Measurements from ENCODE around the gene RBMXL3.

RBMXL3 gene

DNA sequence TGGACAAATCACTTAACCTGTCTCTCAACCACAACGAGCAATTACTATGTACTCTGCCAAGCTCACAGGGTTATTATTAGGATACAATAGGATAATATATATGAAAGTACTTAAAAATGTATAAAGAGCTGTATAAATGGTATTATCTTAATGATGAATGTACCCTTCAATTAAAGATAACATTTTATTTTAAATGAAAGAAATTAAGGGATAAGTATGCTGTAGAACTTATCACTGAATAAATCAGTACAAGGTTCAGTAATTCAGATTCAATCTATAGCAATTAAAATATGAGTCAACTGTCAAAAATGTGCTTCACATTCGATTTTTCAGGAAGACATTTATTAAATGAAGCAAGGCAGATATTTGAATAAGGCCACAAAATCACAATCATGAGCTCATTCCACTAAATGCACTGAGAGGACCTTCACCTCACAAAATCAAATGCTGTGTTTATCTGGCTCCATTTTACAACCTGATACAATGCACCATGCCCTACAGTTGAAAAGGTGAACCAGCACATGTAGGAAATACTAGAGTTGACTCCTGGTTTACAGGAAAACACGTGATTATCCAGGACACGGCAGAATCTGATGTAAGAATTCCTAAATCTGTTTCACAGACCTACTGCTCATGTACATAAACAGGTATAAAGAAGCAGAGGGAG is 40.3 kb downstream of the RBMXL3 start:
- no peak for TF ChIP-seq Cebpa-rat (IDR thresholded peaks at IDR 0.05)
- Histone ChIP-seq H3K4me1 (no peaks in the 10 kb centered on the region), H3K9me3 (no peaks in the 10 kb centered on the region), H3K4me3 (no peak overlapping the region), H3K27ac (no peak overlapping the region), H4K20me1 (no peaks in the 10 kb centered on the region; the same call in 1 of the 2 replicates), H3K4me2 (no peak overlapping the region), H3K9ac (no peak overlapping the region), H3K27me3 (peaks cover 72% of the 10 kb centered on the region), H3K36me3 (no peaks in the 10 kb centered on the region)

DNA sequence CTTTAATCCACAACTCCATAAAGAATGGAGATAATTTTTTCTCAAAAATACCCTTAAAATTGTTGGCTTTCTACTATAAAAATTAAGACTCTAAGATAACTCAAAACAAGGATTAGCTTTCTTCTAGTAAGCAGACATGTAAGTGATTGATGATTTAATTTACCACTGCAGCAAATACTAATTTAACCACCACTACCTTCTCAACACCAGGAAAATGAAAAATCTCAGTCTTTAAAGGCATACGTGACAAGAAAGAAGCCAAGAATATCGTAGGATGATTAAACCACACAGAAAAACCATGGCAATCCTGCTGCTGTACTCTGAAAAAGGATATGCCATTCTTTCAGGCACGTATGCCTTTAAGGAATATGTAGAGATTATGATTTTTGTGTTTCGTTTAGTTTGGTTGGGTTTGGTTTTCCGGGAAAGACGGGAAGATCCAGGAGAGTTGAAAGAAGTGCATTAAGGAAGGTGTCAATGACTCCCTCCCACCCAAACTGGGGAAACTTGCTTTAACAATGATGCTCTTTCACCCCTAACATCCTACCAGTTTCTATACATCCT is 43.8 kb downstream of the RBMXL3 start:
- H3K27me3 ChIP-seq, result peaks cover 81% of the 10 kb centered on the region
- H3K4me2 ChIP-seq, result no peak overlapping the region

DNA sequence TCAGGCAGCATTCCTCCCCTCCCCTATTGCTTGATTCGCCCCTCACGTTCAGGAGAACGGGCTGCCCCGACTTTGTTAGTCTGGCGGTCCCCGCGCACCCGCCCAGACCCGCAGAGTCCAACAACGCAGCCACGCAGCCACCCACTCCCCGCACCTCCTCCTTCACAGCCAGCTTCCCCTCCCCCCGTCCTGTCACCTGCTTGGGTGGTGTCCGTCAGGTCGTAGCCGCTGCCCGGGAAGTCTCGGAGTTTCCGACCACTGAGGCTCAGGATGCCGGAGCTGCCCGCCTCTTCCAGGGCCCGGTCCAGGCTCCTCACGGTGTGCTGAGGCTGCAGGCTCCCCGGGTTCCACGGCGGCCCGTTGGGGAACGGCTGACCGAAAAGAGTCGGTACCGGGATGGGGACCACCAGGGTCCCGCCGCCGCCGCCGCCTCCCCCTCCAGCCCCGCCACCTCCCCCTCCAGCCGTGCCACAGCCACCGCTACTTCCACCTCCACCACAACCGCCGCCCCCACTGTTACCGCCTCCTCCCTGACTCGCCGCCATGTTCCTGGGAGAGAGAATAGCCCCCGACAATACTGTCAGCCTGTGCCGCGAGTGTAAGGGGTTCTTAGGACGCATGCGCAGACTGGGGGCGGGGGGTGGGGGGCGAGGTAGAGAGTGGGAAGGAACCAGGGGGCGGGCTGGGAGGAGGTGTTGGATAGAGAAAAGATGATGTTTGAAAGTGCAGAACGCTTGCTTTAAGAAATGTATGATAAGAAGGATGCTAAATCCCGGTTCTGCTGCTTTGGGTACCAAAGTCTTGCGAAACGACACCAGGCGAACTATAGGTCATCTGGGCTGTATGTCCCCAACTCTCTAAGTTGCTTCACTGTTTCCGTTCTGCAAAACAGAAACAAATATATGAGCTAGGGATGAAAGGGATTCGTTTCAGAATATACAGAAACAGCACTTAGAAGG is 44.6 kb downstream of the RBMXL3 start, which contains the start of gene LRCH2:
TSS of gene LRCH2 (minus strand) at position 600 of the 959 bp plus-strand sequence. CDS start at position 545, 55 bp downstream.
- Histone ChIP-seq H4K20me1 (no peaks in the 10 kb centered on the region; the same call in 1 of the 2 replicates), H3K4me3 (no peak within 1 kb of the TSS), H3K9me3 (no peaks in the 10 kb centered on the region), H3K27ac (no peak within 1 kb of the TSS), H3K9ac (no peak within 1 kb of the TSS), H3K36me3 (no peaks in the 10 kb centered on the region), H3K4me1 (no peaks in the 10 kb centered on the region), H3K27me3 (peaks cover 83% of the 10 kb centered on the region), H3K4me2 (no peak within 1 kb of the TSS)
- TF ChIP-seq Cebpa-rat (IDR thresholded peaks at IDR 0.05), result no peak

More for the DNA sequence above, 43.8 kb downstream of the RBMXL3 start:
- TF ChIP-seq Cebpa-rat (IDR thresholded peaks at IDR 0.05), result no peak
- Histone ChIP-seq H4K20me1 (no peaks in the 10 kb centered on the region; the same call in 1 of the 2 replicates), H3K9ac (no peak overlapping the region), H3K27ac (no peak overlapping the region), H3K4me1 (no peaks in the 10 kb centered on the region), H3K36me3 (no peaks in the 10 kb centered on the region), H3K9me3 (no peaks in the 10 kb centered on the region), H3K4me3 (no peak overlapping the region)

DNA sequence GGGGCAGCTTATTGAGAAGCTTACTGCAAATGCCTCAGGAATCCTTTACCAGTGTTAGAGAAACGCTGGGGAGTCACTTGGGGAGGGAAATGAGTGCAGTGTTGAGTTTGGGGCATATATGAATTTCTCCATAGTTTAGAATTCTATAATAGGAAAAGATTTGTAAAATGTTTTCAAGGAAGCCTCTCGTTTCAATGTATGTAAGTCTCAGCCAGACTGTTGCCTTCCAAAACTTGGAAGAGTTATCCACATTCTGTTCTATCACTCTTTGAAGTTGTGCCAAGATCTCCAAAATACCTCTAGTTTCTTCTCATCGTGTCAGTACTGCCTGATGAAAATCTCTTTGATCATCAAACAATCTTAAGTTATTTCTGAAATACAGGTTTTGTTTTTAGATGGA is 45.3 kb downstream of the RBMXL3 start:
- no peak for TF ChIP-seq Cebpa-rat (IDR thresholded peaks at IDR 0.05)
- H3K4me1 ChIP-seq, result no peaks in the 10 kb centered on the region
- no peaks in the 10 kb centered on the region for H3K9me3 ChIP-seq
- H3K36me3 ChIP-seq, result no peaks in the 10 kb centered on the region
- peaks cover 84% of the 10 kb centered on the region for H3K27me3 ChIP-seq
- H3K4me2 ChIP-seq, result no peak overlapping the region
- H3K4me3 ChIP-seq, result no peak overlapping the region
- no peaks in the 10 kb centered on the region; the same call in 1 of the 2 replicates for H4K20me1 ChIP-seq
- no peak overlapping the region for H3K9ac ChIP-seq
- no peak overlapping the region for H3K27ac ChIP-seq

DNA sequence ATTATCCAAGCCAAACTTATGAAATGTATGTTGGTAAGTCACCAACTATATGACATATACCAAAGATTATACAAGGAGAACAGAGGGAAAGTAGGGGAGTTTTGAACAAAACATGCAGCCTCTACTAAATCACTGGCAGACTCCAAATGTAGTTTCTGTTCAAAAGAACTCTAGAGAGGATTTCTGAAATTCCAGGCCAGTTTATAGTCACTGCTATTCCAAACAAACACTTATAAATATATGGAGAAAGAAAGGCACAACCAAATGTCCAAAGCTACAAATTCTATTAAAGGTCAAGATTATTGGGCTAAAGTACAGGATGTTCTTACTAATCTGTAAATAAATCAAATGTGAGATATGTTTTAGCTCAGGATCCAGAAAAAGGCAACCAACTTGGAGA is 47.4 kb downstream of the RBMXL3 start:
- Histone ChIP-seq H3K9ac (no peak overlapping the region), H3K9me3 (peaks cover 4% of the 10 kb centered on the region; the same call in 1 of the 2 replicates), H3K27ac (no peak overlapping the region), H4K20me1 (no peaks in the 10 kb centered on the region), H3K36me3 (no peaks in the 10 kb centered on the region), H3K4me2 (no peak overlapping the region), H3K27me3 (peaks cover 67% of the 10 kb centered on the region), H3K4me1 (no peaks in the 10 kb centered on the region), H3K4me3 (no peak overlapping the region)
- no peak for TF ChIP-seq Cebpa-rat (IDR thresholded peaks at IDR 0.05)

DNA sequence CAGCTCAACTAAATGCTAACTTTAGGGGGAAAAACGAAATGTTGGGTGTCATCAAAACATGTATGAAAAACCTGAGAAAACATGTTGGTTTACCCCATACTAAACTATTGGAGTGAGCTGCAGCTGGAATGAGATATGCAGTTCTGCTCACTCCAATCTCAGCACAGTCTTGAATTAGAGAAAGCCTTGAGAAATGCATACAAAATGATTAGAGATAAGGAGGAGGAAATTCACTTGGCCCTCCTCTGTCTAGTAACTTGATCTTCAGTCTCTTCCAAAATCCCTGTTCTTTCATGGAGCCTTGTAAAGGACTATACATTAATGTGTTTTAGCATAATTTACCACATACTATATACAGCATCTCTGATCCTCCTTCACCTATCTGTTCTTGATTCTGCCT is 47.8 kb downstream of the RBMXL3 start:
- no peak overlapping the region for H3K27ac ChIP-seq
- H3K4me1 ChIP-seq, result no peaks in the 10 kb centered on the region
- no peak overlapping the region for H3K4me2 ChIP-seq
- H3K36me3 ChIP-seq, result no peaks in the 10 kb centered on the region
- peaks cover 4% of the 10 kb centered on the region; the same call in 1 of the 2 replicates for H3K9me3 ChIP-seq
- H3K4me3 ChIP-seq, result no peak overlapping the region
- no peak overlapping the region for H3K9ac ChIP-seq
- no peaks in the 10 kb centered on the region for H4K20me1 ChIP-seq
- peaks cover 62% of the 10 kb centered on the region for H3K27me3 ChIP-seq
- TF ChIP-seq Cebpa-rat (IDR thresholded peaks at IDR 0.05), result no peak
